Panc1 (cell line): ENCODE data around the gene ACOT8. TPM values are rescaled to one million over a fixed set of nuclear protein-coding genes. Genes with fewer than 3 reads are reported as not detected.

Source experiments
- ATAC-seq: fragments of 200-7000 bp; cut with Tn5 transposase; 2 replicates; pipeline ENCODE4 v1.9.1; 2020; ENCODE audit warnings: mild to moderate bottlenecking, moderate library complexity
- BruUV-seq: library from RNA; stranded (reverse); fragments of 400-500 nt; replicated peaks from 2 replicates; lab custom pipeline; 2021; lab: Mats Ljungman, UMichigan
- CTCF ChIA-PET: fragments of 300-600 bp; sonication (Branson Sonifier 250); formaldehyde crosslinking; loops from one replicate; lab custom pipeline; 2022; ENCODE audit warnings: antibody characterized with exemption; lab: Charles Lee
- POLR2A ChIA-PET: fragments of 300-600 bp; sonication (Branson Sonifier 250); formaldehyde crosslinking; loops from one replicate; lab custom pipeline; 2022; ENCODE audit warnings: antibody characterized with exemption; lab: Charles Lee
- DNase-seq: peaks from one replicate; pipeline ENCODE4 v3.0.0-alpha.2; 2010; ENCODE audit warnings: low read depth, low spot score
- H3K27ac ChIP-seq: 2 replicates; pipeline ENCODE4 v1.5.1; 2011; ENCODE audit warnings: mild to moderate bottlenecking, low read length, inconsistent platforms
- H3K27me3 ChIP-seq: fragments of 200-500 bp; sonication (Bioruptor generic); 2 replicates; pipeline ENCODE4 v1.6.0; 2014; ENCODE audit warnings: low read length, inconsistent platforms; ENCODE audit not compliant: control insufficient read depth, insufficient read depth
- H3K36me3 ChIP-seq: fragments of 200-500 bp; sonication (Bioruptor generic); 2 replicates; pipeline ENCODE4 v1.5.1; 2014; ENCODE audit warnings: inconsistent platforms, mild to moderate bottlenecking, low read length, moderate library complexity; ENCODE audit not compliant: control insufficient read depth, insufficient read depth
- H3K4me1 ChIP-seq: 2 replicates; pipeline ENCODE4 v1.5.1; 2011; ENCODE audit warnings: inconsistent platforms, mild to moderate bottlenecking, low read length, moderate library complexity; ENCODE audit not compliant: control insufficient read depth, insufficient read depth
- H3K4me3 ChIP-seq, 2 experiments: 2 replicates each; pipeline ENCODE4 v1.5.1; 2011 to 2012; ENCODE audit warnings: low read depth in 2 of 2, low read length in 2 of 2, mild to moderate bottlenecking in 2 of 2, inconsistent platforms in 1 of 2, moderate library complexity in 1 of 2
- H3K9me3 ChIP-seq: fragments of 200-500 bp; sonication (Bioruptor generic); 2 replicates; pipeline ENCODE4 v1.5.1; 2014; ENCODE audit warnings: low read depth, mild to moderate bottlenecking, inconsistent platforms, low read length, moderate library complexity; ENCODE audit not compliant: control insufficient read depth, insufficient read depth
- CTCF ChIP-seq: fragments of 450-650 bp; IDR thresholded peaks from 2 replicates; pipeline ENCODE4 v1.5.1; 2017; ENCODE audit warnings: mild to moderate bottlenecking
- POLR2AphosphoS5 ChIP-seq: IDR thresholded peaks from 2 replicates; pipeline ENCODE4 v1.6.1; 2012; ENCODE audit warnings: mild to moderate bottlenecking, low read depth, low read length, moderate library complexity
- REST ChIP-seq, 2 experiments: IDR thresholded peaks; 2 replicates each; pipeline ENCODE4 v1.6.1; 2011 to 2012; ENCODE audit warnings: low read depth in 2 of 2, control low read depth in 1 of 2, low read length in 1 of 2, mild to moderate bottlenecking in 1 of 2, moderate library complexity in 1 of 2; ENCODE audit not compliant: insufficient read depth in 1 of 2
- SIN3A ChIP-seq: IDR thresholded peaks from 2 replicates; pipeline ENCODE4 v1.6.1; 2012; ENCODE audit warnings: low read depth, mild to moderate bottlenecking, low read length, moderate library complexity, borderline replicate concordance; ENCODE audit not compliant: insufficient read depth
- TCF7L2 ChIP-seq: IDR thresholded peaks from 2 replicates; pipeline ENCODE4 v1.6.1; 2011; ENCODE audit warnings: mild to moderate bottlenecking, low read depth, low read length, inconsistent platforms
- in situ Hi-C: cut with HindIII; loops from 2 replicates; pipeline ENCODE4 v1.10.0; 2016; ENCODE audit warnings: low sequenced_read_pairs, low pct_unique_long_range_greater_than_20kb
- intact Hi-C: fragments of 100-400 bp; cut with micrococcal nuclease; formaldehyde crosslinking; loops from one replicate; pipeline ENCODE4 v1.10.0; 2022; ENCODE audit not compliant: unreplicated experiment
- total RNA-seq: library from RNA; stranded (reverse); gene quantifications from one replicate; pipeline ENCODE4 v1.2.1, GENCODE V29; 2021; ENCODE audit not compliant: unreplicated experiment

Gene ACOT8
- total RNA-seq, 1 experiment from 2014 or later, result 21.1 TPM

- ChIA-PET CTCF (no interaction called here), POLR2A (no interaction called here)
- peaks cover 7% of the 10 kb centered on the region for H3K36me3 ChIP-seq
- in situ Hi-C loops (no loop called here), intact Hi-C loops (no loop called here)
- TF ChIP-seq CTCF, result no peak
- TF ChIP-seq SIN3A, result no peak
- no peak for TF ChIP-seq TCF7L2
- TF ChIP-seq POLR2AphosphoS5, result no peak
- TF ChIP-seq REST (IDR thresholded peaks at IDR 0.05; ENCODE audit: insufficient read depth in 1 of 2, low read depth in 2 of 2, low read length in 1 of 2), result no peak
- H3K27me3 ChIP-seq, result no peaks in the 10 kb centered on the region
- DNase-seq, result no peak
- no peak for ATAC-seq
- H3K4me3 ChIP-seq, result no peak overlapping the region
- BruUV-seq, result no TSS peak
- H3K4me1 ChIP-seq, result peaks cover 13% of the 10 kb centered on the region
- H3K9me3 ChIP-seq, result no peaks in the 10 kb centered on the region
- H3K27ac ChIP-seq, result peak overlapping the region; percentile 96; the same call in 1 of the 2 replicates
These were observed 46.8 kb downstream of the ACOT8 start for GRCh38 chr20:45810191-45810970.

DNA sequence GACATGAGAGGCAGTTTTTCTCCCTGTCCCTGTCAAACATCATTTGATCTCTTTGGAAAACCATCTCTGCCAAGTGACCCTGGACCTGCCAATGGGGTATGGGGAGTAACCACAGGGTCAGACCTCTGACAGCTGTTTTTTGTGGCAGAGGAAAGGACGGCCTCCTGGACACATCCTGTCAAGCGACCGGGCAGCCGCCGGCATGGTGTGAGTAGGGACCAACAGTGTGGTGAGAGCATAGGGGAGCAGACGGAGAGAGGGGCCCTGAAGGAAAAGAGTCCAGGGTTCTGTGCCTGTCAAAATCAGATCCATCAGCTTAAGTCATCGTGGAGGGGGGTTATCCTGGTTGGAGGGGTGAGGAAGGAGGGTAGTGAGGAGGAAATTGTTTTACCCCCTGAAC is 55.3 kb downstream of the ACOT8 start:
- H3K9me3 ChIP-seq, result no peaks in the 10 kb centered on the region
- H3K27me3 ChIP-seq, result no peaks in the 10 kb centered on the region
- in situ Hi-C loops (no loop called here), intact Hi-C loops (no loop called here)
- TF ChIP-seq SIN3A, result no peak
- TF ChIP-seq REST (IDR thresholded peaks at IDR 0.05; ENCODE audit: insufficient read depth in 1 of 2, low read depth in 2 of 2, low read length in 1 of 2), result no peak
- TF ChIP-seq CTCF, result no peak
- TF ChIP-seq POLR2AphosphoS5, result no peak
- no peak for TF ChIP-seq TCF7L2
- POLR2A ChIA-PET, result no interaction called here
- CTCF ChIA-PET, result interaction anchor here (0.6 kb wide), 1 partner anchor 209 kb away, joined by 3 read pairs; no protein-coding TSS in a partner anchor
- ATAC-seq (no peak), DNase-seq (no peak)
- no peak overlapping the region for H3K4me3 ChIP-seq
- peaks cover 3% of the 10 kb centered on the region for H3K36me3 ChIP-seq
- H3K27ac ChIP-seq, result no peak overlapping the region
- no peaks in the 10 kb centered on the region for H3K4me1 ChIP-seq
- no TSS peak for BruUV-seq
